HG02938 (cell line): ENCODE data around the gene C1orf105.

ENCODE experiments used
- ATAC-seq: cut with Tn5 transposase; IDR thresholded peaks from one replicate; pipeline ENCODE4 v1.9.1; 2021; ENCODE audit warnings: mild to moderate bottlenecking, moderate library complexity; ENCODE audit not compliant: unreplicated experiment

The C1orf105 gene

DNA sequence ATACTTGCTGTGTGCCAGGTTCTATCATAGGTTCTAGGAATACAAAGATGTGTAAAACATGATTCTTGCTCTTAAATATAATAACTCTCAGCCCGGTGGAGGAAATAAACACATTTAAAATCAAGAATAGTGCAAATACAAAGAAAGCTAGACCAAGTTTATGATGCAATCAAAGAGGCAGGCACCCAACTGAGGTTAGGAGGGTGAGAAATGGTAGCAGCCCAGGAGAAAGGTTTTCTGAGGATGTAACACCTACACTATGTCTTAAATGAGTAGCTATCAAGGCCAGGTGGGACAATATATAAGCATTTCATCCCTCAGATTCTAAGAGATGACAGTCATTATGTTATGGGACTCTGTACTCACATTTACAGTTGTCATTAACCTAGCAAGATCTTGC is 33.1 kb downstream of the C1orf105 start:
- ATAC-seq = no peak

DNA sequence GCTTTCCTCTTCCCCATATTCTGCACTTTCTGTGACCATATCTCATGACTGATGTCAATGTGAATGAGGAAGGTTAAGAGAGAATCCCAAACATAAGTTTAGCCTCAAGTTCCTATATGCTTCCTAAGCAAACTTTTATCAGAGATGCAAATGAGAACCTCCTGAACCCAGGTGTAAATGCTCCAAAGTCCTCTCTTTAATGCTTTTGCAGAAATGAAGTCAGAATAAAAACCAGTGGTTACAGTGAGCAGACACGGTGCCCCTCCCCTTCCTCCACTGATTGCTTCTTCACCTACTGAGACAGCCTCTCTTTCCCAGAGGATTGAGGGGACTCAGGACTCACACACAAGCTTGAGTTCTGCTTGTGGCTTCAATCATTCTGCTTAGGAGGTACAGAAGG is 35.0 kb downstream of the C1orf105 start:
- no peak for ATAC-seq

DNA sequence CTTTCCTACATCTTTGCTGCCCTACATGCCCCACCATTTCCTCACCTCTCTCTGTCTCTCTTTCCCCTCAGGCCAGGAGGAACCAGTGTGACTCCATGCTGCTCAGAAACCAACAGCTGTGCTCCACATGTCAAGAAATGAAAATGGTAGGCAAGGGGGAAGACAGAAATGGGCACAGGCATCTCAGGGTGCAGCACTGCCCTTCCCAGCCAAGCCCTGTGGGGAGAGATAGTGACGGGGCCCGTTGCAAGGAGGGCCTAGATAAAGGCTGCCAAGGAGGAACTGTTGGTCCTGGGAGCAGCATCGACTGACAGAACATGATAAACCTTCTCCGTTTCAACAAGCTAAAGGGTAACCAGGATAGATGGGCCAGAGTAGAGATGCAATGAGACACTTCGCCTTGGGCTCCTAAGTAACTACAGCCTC is 35.9 kb downstream of the C1orf105 start:
- no peak for ATAC-seq

DNA sequence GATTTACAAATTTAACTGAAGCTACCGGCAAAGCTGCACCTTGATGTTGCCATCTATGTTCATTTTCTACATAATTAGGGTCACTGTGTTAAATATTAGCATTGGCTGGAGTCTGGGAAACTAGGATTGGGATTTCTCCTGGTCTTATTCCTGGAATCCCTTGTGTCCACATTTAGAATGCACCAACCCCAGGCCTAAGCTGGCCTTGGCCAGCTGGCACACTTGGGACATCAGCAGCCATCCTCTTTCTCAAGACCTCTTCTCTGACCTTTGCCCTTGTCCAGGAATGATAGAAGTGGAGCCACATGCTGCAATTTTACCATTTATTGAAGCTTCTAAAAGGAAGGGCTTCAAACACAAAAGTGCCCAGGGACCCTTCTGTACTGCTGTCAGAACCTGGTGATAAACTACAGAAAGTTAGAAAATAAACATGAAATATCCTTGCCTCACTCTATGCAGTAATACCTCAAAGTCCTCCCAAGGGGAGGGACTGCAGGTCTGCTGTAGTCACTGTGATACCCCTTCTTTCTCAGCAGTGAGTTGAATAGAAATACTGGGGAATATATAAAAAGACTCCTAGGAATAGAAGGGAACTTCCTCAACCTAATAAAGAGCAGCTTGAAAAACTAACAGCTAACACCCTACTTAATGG is 37.1 kb downstream of the C1orf105 start:
- no peak for ATAC-seq

DNA sequence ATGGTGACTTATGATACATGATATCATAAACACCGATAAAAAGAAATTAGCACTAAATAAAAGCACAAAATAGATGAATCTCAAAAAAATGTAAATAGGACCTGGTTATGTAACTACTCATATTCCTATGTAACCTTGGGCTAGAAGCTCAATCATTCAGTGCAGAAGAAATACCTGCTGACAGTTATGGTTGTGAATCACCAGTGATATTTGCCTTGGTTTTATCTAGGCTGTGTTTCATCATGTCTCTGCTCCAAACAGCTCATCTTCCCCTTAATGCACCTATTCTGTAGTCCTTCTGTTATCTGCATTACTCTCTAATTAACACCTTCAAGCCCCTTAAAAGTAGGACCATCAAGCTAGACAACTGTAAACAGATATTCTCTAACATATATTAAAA is 39.7 kb downstream of the C1orf105 start:
- ATAC-seq = no peak

DNA sequence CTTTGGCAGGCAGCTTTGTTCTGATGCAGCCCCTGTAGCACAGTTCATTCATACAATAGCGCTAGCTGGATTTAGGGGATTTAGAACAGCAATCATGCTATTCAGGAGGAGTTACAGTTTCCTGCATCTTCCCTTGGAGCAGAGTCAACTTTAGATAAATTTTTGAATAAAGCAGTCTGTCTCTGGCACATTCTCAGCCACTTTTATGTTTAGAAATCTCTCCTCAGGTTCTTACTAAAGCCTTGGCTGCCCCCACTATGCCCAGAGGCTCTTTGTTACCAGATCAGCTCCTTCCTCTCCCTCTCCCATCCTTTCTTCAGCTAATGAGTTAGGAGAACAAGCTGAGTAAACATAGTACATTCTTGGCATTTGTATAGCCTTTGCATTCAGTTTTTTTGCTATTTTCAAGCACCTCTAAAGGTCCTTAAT is 40.4 kb downstream of the C1orf105 start:
- no peak for ATAC-seq

DNA sequence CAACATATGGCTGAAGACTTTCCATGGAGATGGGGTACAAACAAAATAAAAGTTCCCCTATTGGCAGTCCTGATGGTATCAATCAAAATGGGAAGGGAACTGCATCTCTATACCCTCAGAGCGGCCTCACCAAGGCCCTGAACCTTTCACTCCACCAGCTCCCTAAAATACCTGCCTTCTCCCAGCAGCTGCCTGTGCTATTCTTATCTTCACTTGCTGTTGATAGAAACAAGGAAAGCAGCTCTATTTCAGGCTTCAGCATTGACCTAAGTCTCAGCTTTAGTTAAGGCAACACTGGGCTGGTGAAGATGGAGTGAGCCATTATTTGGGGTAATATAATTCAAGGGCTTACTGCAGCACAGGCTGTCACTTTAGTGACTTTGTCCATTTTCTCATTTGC is 45.1 kb downstream of the C1orf105 start:
- ATAC-seq = no peak

DNA sequence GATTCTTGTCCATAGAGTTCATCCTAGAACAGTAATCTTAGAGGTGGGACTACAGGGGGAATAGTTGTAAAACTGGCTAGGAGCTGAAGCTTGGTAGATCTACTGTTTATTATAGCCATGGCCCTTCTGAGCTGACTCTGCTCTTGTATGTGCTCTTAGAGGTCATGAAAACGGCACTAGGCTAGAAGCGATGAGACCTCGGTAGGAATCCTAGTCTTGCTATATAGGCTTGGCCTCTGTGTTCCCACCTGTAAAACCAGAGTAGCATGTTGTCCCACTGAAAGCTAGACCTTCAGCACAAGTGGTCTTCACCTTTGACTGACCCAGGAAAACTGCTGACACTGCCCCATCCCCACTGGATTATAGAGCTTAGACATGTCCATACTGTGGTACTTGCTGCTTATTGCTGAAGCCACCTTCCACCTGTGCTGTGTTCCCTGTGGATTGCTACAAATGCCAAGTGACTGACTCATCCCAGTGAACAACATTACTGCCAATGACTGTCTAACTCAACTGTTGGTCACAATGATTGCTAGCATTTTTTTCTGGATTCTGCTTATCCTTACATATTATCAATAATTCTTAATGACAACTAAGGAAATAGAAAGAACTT is 46.4 kb downstream of the C1orf105 start:
- no peak for ATAC-seq

DNA sequence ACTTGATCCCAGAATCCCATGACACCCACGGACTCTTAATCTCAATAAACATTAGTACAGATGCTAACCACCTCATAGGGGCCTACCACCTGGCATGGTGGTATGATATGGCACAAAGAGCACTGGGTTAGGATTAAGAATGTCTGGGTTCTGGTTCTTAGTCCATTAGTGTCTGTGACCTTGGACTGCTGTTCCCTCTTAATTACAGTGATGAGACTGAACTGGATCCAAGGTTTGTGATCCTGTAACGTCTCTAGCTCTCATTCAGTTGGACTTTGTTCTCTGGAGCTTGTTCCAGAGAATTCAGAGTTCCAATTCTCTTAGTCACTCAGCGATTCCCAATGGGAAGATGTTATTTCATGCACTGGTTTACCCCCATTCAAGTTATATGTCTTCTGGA is 47.0 kb downstream of the C1orf105 start:
- ATAC-seq = no peak

DNA sequence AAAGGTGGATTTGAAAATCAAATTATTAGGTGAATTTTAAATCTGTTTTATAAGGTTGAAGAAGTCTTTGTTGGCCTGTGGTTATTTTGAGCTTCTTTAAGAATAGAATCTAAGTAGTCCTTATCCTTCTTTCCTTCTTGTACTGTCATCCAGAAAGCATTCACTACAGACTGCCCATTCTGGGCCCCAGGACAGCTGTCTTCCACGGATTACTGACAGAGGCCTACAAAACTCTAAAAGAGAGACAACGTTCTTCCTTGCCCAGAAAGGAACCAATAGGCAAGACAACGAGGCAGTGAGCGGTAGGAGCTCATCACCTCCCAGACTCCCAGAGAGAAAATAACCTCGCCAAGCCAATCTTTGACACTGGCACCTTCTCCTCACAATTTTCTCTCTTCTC is 47.8 kb downstream of the C1orf105 start:
- ATAC-seq = no peak

DNA sequence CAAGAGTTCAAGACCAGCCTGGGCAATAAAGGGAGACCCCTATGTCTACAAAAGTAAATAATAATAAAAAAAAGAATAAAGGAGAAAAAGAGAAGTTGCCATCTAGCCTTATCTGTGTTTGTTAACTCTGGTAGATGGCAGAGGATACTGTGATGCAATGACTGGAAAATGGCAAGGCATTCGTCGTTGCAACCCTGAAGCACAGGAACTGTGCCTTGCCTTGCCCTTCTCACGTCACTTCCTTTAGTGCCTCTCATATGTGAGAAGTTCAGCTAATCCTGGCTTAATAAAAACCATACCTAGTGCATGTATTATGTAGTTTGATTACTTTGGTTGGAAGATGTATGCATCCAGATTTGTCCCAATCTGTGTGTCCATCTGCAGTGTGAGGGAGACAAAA is 49.2 kb downstream of the C1orf105 start:
- no peak for ATAC-seq

DNA sequence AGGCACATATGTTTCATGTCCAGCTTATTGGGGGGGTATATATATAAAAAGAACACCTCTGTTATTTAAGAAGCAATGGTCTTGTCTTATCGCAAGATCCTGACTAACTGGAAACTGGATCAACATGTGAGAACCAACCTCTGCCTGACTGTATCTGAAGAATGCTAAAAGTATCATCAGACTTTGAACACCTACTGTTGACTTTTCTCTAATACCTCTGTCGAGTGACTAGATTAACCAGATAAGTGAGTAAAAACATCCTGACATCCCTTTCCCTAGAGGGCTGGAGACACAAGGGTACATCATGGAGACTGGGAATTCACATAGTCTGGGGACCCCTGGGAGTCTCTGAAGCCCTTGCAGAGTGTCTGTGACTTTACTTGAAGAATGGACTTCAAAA is 49.7 kb downstream of the C1orf105 start:
- no peak for ATAC-seq

DNA sequence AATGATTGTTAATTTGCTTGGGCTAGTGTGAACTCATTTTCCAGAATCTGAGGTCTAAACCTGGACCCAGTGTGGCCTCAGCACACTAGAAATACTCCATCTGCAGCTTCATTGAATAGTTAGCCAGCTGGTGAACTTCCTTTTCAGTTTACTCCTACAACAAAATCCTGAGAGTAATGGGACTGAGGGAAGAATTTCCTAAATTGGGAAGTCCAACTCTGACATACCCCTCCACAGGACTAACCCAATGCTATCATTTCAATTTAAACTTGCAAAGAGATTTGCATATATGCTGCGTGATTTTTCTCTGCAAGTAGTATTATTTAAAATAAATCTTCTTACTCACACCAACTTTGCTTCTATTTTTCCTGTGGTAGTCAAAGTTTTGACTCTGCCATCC is 51.2 kb downstream of the C1orf105 start:
- ATAC-seq = no peak

DNA sequence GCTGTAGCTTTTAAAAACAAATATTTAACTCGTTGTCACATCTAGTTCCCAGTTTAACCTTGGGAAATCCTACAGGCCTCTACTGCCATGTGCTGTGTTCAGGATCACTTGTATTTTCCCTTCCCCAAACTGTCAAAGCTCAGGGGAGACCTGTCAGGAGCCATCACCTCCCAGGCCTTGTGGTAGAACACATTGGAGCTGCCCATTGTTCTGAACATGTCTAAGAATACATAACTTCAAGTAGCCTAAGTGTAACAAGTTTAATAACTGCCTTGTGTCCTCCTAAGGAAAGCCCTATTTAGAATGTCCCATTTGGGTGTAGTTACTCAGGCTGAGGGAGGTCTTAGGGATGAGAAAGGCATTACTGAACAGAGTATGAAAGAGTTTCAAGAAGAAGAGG is 52.0 kb downstream of the C1orf105 start:
- ATAC-seq = no peak

DNA sequence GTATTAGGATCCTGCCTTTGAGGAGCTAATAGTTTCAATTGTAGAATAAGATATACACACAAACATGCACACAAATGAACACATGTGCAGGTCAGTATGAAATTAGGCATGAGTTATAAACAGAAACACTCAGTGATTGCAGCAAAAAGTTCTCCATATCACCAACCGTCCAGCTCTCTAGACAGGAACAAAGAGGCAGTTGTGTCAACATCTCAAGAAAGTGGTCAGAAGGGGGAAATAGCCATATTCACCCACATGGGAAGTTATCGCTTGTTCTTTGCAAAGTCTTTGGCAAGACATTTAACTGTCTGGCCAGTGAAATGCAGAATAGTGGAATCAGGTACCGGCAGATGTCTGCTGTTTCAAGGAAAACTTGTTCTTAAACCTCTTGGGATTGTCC is 52.8 kb downstream of the C1orf105 start:
- ATAC-seq = no peak

DNA sequence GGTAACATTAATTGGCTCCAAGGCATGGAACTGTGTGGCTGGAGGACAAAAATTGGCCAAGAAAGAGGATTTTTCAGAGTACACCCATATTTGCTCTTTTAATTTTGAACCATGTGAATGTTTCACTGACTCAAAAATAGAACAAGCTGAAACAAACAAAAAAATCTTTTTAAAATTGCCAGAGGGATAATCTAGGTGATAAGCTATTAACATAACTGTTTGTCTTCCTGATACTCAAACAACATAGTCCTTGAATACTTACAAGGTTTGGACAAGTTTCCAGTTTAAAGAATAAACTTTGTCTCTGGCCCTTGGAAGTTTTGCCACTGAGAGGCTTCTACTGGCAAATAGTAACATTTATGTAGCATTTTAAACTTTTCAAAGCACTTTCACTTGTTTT is 53.4 kb downstream of the C1orf105 start:
- ATAC-seq = no peak

DNA sequence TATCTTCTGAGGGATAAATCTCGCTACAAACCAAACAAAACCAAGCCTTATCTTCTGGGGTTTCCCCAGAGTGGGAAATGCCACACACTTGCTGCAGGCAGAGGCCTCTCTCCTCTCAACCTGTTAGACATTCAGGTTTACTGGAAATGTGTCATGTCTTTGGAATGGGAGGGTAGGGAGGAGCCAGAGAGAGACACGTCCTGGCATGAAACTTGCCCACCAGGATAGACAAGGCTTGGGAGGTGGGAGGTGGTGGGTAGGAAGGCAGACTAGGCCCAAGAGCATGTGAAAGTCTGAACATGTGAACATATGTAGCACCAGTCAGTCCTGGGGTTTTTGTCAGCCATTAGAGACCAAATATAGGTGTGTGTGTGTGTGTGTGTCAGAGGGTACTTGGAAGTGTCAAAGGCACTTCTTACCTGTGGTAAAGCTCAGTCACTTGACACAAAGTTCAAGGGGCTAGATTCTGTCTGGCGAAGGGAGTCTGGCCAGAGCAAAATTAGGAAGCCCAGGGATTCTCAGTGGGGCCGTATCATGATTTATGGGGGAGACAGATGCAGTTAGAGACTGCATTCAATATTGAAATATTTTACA is 55.8 kb downstream of the C1orf105 start:
- no peak for ATAC-seq

DNA sequence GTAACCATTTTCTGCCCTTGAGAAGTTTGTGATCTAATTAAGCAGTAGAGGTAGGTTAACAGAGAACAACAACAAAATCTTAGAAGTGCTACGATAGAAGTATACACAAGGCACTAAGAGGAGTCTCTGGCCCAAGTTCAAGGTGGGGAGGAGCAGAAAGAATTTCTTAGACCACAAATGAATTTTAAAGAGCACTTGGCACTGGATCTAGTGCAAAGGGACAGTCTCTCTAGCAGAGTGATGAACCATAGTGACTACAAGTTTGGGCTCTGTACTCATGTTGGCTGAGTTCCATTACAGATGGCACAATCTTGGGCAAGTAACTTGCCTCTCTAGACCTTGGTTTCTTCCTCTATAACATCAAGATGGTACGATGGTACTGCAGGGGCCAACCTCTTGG is 56.7 kb downstream of the C1orf105 start:
- no peak for ATAC-seq

DNA sequence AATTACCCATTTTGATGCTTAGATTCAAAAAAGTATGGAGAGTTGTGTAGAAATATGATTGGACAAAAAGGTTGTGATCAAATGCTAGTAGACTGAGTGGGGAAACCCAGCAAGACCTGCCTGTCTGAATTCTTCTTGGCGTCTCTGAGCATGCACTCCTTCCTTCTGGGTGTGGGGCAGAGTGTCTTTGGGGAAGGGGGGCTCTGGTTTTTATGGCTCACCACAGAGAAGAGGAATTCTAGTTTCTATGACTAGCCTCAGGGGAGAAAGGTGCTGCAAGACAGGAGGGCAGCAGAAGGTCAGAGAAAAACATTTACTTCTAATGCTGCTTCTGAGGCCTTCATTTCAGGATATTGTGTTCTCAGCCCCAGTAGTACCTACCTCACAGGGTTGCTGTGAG is 57.3 kb downstream of the C1orf105 start:
- ATAC-seq = no peak

DNA sequence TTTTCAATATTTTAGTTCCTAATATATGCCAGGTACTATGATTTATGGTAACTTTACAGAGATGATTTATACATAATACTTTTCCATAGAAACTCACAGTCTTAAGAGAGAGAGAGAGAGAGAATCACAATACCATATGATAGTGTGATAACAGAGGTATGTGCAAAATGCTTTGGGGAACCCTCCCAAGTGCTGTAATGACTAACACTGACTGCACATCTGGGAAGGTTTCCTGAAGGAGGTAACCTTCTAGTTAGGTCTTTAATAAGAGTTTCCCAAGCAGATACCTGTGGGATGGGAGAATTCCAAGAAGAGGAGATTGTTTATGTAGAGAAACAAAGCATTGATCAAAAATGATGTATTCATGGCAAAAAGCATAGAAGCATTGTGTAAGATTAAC is 58.0 kb downstream of the C1orf105 start:
- ATAC-seq = no peak

DNA sequence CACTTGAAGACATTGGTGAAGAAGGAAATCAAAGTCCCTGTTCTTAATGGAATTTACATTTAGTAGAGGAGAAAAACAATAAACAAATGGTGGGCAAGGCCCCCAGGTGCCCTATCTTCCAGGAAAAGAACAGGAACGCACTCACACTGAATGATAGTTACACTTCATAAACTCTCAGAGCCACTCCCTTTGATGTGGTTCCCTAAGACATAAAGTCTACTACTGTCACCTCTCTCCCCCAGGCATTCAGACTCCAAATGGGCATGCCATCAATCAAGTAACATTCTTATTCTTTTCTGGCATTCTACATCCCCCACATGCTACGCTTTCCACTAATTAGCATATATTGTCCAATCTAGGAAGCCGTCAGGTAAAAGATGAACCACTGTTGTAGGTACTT is 59.9 kb downstream of the C1orf105 start:
- no peak for ATAC-seq

DNA sequence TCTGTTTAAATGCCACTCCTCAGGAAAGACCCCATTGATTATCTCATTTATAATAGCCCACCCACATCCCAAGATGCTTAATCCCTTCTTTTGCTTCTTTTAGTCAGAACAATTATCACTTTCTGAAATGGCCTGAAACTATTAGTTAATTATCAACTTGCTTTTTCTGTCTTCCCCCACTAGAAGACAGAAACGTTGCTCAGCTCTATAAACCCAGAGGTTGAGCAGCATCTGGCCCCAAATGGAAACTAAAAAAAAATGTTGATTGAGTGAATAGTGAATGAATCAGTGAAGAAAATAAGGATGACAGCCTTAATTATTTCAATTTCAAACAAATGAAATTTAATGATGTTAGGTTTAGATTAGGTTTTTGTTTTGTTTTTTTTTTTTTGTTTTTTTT is 61.6 kb downstream of the C1orf105 start:
- ATAC-seq = peak; percentile 51

DNA sequence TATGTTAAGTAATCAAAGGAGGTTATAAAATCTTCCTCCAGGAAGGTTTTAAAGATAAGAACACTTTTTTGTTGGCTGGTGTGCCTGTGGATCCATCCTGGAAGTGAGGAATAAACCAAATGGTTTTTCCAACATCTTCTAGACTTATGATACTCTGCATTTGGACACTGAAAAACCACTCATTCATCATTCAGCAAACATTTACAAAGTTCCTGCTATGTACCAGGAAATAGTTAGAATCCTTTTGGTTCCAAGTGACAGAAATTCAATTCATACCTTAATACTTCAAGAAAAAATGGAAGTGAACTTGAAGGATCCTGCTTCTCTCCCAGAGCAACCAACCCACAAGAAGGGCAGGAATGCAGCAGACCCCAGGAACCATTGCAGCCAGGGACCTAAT is 63.0 kb downstream of the C1orf105 start:
- no peak for ATAC-seq
